WTC11 (cell line): ENCODE data around the gene GSS. TPM values are rescaled to one million over a fixed set of nuclear protein-coding genes. Genes with fewer than 3 reads are reported as not detected.

Experiments
- ATAC-seq: fragments of 200-7000 bp; cut with Tn5 transposase; 2 replicates; pipeline ENCODE4 v1.10.0; 2021; ENCODE audit warnings: mild to moderate bottlenecking, moderate library complexity
- CTCF ChIA-PET: fragments of 300-600 bp; sonication (Branson Sonifier 250); formaldehyde crosslinking; loops from one replicate; lab custom pipeline; 2021; ENCODE audit warnings: antibody characterized with exemption; lab: Charles Lee
- POLR2A ChIA-PET: fragments of 350-600 bp; sonication (Branson Sonifier 250); formaldehyde crosslinking; loops from one replicate; lab custom pipeline; 2021; ENCODE audit warnings: antibody characterized with exemption; lab: Charles Lee
- DNase-seq: peaks from one replicate; pipeline ENCODE4 v3.0.0; 2021; ENCODE audit warnings: low spot score
- H3K27ac Mint-ChIP-seq: 2 replicates; pipeline ENCODE4 v1.8.0; 2021; ENCODE audit warnings: mixed read lengths
- H3K27me3 Mint-ChIP-seq: 2 replicates; pipeline ENCODE4 v1.8.0; 2021; ENCODE audit warnings: low read depth, mild to moderate bottlenecking, moderate library complexity, mixed read lengths
- H3K36me3 Mint-ChIP-seq: 2 replicates; pipeline ENCODE4 v1.8.0; 2021; ENCODE audit warnings: mixed read lengths
- H3K4me1 Mint-ChIP-seq: 2 replicates; pipeline ENCODE4 v1.8.0; 2022; ENCODE audit warnings: mixed read lengths
- H3K4me3 Mint-ChIP-seq: 2 replicates; pipeline ENCODE4 v1.8.0; 2021; ENCODE audit warnings: mild to moderate bottlenecking, moderate library complexity, mixed read lengths
- H3K9me3 Mint-ChIP-seq: 2 replicates; pipeline ENCODE4 v1.8.0; 2021; ENCODE audit warnings: mixed read lengths
- ATF1 ChIP-seq: sonication (generic); formaldehyde crosslinking; IDR thresholded peaks from 2 replicates; pipeline ENCODE4 v1.8.1; 2023; ENCODE audit warnings: mild to moderate bottlenecking, moderate library complexity, missing genetic modification reagents
- ELF4 ChIP-seq: sonication (generic); formaldehyde crosslinking; IDR thresholded peaks from 2 replicates; pipeline ENCODE4 v1.8.1; 2022; ENCODE audit warnings: low read depth, mild to moderate bottlenecking, moderate library complexity, missing genetic modification reagents
- EMX1 ChIP-seq: fragments of 250-450 bp; sonication (Bioruptor Pico); IDR thresholded peaks from 2 replicates; pipeline ENCODE4 v1.8.0; 2021; ENCODE audit warnings: mild to moderate bottlenecking
- GABPB1 ChIP-seq: sonication (generic); formaldehyde crosslinking; IDR thresholded peaks from 2 replicates; pipeline ENCODE4 v1.8.1; 2023; ENCODE audit warnings: mild to moderate bottlenecking, missing genetic modification reagents
- JAZF1 ChIP-seq: fragments of 250-450 bp; sonication (Bioruptor Pico); IDR thresholded peaks from 2 replicates; pipeline ENCODE4 v1.9.0; 2021; ENCODE audit warnings: moderate library complexity, mild to moderate bottlenecking, inconsistent platforms
- JUN ChIP-seq: sonication (generic); formaldehyde crosslinking; IDR thresholded peaks from 2 replicates; pipeline ENCODE4 v1.8.0; 2023; ENCODE audit warnings: mild to moderate bottlenecking, missing genetic modification reagents
- NFYB ChIP-seq: sonication (generic); formaldehyde crosslinking; conservative IDR thresholded peaks from 2 replicates; pipeline ENCODE4 v1.8.0; 2022; ENCODE audit warnings: low read depth, missing genetic modification reagents
- NR1H2 ChIP-seq: sonication (generic); formaldehyde crosslinking; IDR thresholded peaks from 2 replicates; pipeline ENCODE4 v1.9.0; 2021; ENCODE audit warnings: mild to moderate bottlenecking, moderate library complexity, missing genetic modification reagents
- NR2C2 ChIP-seq: sonication (generic); formaldehyde crosslinking; IDR thresholded peaks from 2 replicates; pipeline ENCODE4 v1.8.0; 2022; ENCODE audit warnings: mild to moderate bottlenecking, missing genetic modification reagents
- NR3C1 ChIP-seq: sonication (generic); formaldehyde crosslinking; conservative IDR thresholded peaks from 2 replicates; pipeline ENCODE4 v1.8.1; 2023; ENCODE audit warnings: low read depth, mild to moderate bottlenecking, missing genetic modification reagents
- TEAD4 ChIP-seq: sonication (generic); formaldehyde crosslinking; IDR thresholded peaks from 2 replicates; pipeline ENCODE4 v1.8.0; 2022; ENCODE audit warnings: mild to moderate bottlenecking, missing genetic modification reagents
- ZBTB21 ChIP-seq: sonication (generic); formaldehyde crosslinking; IDR thresholded peaks from 2 replicates; pipeline ENCODE4 v1.8.1; 2023; ENCODE audit warnings: mild to moderate bottlenecking, missing genetic modification reagents, borderline replicate concordance
- ZNF396 ChIP-seq: fragments of 250-450 bp; sonication (Bioruptor Pico); IDR thresholded peaks from 2 replicates; pipeline ENCODE4 v1.8.0; 2021; ENCODE audit warnings: mild to moderate bottlenecking, moderate library complexity, borderline replicate concordance
- total RNA-seq: library from RNA; stranded (reverse); gene quantifications from 3 replicates; pipeline ENCODE4 v1.2.3, GENCODE V29; 2021
- TF ChIP-seq, protein P1 (sequence below): sonication (generic); formaldehyde crosslinking; IDR thresholded peaks from 2 replicates; pipeline ENCODE4 v1.8.1; 2023; ENCODE audit warnings: mild to moderate bottlenecking, missing genetic modification reagents, moderate library complexity
- TF ChIP-seq, protein P2 (sequence below): fragments of 200-600 bp; IDR thresholded peaks from 2 replicates; pipeline ENCODE4 v1.8.0; 2022; ENCODE audit warnings: antibody characterized with exemption
- TF ChIP-seq, protein P3 (sequence below): sonication (generic); formaldehyde crosslinking; IDR thresholded peaks from 2 replicates; pipeline ENCODE4 v1.8.0; 2023; ENCODE audit warnings: mild to moderate bottlenecking, missing genetic modification reagents

The GSS gene
- total RNA-seq, 1 experiment from 2014 or later = 47.3 TPM

DNA sequence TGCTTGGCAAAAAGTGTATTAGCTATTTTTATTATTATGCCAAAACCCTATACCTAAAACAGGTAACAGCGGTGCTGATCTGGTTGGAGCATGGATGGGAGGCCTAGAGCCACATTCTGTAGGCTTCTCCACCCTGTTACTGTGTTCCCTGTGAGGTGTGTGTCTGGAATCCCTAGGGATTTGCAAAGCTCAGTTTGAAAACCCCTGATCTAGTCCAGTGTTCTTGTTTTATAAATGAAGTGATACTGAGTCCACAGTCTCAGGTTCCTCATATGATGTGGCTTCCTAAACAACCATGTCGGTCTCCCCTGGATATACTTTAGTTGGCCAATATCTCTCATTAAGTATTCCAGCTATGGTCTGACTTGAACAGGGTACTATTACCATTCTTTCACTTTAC lies 62.9 kb downstream of the GSS start:
- no peaks in the 10 kb centered on the region for H3K4me1 Mint-ChIP-seq
- H3K36me3 Mint-ChIP-seq = peaks cover 4% of the 10 kb centered on the region
- CTCF ChIA-PET = no interaction called here
- TF ChIP-seq NR1H2 (CRISPR knock-in tag) (no peak), ATF1 (CRISPR knock-in tag) (no peak), NR3C1 (CRISPR knock-in tag) (no peak), GABPB1 (no peak), NFYB (CRISPR knock-in tag) (no peak), ZBTB21 (CRISPR knock-in tag) (no peak)
- TF ChIP-seq, protein P1, sequence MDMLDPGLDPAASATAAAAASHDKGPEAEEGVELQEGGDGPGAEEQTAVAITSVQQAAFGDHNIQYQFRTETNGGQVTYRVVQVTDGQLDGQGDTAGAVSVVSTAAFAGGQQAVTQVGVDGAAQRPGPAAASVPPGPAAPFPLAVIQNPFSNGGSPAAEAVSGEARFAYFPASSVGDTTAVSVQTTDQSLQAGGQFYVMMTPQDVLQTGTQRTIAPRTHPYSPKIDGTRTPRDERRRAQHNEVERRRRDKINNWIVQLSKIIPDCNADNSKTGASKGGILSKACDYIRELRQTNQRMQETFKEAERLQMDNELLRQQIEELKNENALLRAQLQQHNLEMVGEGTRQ (CRISPR knock-in tag) = no peak
- TF ChIP-seq, protein P2, sequence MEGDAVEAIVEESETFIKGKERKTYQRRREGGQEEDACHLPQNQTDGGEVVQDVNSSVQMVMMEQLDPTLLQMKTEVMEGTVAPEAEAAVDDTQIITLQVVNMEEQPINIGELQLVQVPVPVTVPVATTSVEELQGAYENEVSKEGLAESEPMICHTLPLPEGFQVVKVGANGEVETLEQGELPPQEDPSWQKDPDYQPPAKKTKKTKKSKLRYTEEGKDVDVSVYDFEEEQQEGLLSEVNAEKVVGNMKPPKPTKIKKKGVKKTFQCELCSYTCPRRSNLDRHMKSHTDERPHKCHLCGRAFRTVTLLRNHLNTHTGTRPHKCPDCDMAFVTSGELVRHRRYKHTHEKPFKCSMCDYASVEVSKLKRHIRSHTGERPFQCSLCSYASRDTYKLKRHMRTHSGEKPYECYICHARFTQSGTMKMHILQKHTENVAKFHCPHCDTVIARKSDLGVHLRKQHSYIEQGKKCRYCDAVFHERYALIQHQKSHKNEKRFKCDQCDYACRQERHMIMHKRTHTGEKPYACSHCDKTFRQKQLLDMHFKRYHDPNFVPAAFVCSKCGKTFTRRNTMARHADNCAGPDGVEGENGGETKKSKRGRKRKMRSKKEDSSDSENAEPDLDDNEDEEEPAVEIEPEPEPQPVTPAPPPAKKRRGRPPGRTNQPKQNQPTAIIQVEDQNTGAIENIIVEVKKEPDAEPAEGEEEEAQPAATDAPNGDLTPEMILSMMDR = no peak
- TF ChIP-seq, protein P3, sequence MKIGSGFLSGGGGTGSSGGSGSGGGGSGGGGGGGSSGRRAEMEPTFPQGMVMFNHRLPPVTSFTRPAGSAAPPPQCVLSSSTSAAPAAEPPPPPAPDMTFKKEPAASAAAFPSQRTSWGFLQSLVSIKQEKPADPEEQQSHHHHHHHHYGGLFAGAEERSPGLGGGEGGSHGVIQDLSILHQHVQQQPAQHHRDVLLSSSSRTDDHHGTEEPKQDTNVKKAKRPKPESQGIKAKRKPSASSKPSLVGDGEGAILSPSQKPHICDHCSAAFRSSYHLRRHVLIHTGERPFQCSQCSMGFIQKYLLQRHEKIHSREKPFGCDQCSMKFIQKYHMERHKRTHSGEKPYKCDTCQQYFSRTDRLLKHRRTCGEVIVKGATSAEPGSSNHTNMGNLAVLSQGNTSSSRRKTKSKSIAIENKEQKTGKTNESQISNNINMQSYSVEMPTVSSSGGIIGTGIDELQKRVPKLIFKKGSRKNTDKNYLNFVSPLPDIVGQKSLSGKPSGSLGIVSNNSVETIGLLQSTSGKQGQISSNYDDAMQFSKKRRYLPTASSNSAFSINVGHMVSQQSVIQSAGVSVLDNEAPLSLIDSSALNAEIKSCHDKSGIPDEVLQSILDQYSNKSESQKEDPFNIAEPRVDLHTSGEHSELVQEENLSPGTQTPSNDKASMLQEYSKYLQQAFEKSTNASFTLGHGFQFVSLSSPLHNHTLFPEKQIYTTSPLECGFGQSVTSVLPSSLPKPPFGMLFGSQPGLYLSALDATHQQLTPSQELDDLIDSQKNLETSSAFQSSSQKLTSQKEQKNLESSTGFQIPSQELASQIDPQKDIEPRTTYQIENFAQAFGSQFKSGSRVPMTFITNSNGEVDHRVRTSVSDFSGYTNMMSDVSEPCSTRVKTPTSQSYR = no peak
- H3K9me3 Mint-ChIP-seq = peaks cover 3% of the 10 kb centered on the region
- no peak overlapping the region for H3K27ac Mint-ChIP-seq
- no peak for ATAC-seq
- no peaks in the 10 kb centered on the region for H3K27me3 Mint-ChIP-seq
- no peak overlapping the region for H3K4me3 Mint-ChIP-seq
- POLR2A ChIA-PET = interaction anchor here (0.6 kb wide), 1 partner anchor 13 kb away, joined by 3 read pairs; no protein-coding TSS in a partner anchor
- DNase-seq = no peak

DNA sequence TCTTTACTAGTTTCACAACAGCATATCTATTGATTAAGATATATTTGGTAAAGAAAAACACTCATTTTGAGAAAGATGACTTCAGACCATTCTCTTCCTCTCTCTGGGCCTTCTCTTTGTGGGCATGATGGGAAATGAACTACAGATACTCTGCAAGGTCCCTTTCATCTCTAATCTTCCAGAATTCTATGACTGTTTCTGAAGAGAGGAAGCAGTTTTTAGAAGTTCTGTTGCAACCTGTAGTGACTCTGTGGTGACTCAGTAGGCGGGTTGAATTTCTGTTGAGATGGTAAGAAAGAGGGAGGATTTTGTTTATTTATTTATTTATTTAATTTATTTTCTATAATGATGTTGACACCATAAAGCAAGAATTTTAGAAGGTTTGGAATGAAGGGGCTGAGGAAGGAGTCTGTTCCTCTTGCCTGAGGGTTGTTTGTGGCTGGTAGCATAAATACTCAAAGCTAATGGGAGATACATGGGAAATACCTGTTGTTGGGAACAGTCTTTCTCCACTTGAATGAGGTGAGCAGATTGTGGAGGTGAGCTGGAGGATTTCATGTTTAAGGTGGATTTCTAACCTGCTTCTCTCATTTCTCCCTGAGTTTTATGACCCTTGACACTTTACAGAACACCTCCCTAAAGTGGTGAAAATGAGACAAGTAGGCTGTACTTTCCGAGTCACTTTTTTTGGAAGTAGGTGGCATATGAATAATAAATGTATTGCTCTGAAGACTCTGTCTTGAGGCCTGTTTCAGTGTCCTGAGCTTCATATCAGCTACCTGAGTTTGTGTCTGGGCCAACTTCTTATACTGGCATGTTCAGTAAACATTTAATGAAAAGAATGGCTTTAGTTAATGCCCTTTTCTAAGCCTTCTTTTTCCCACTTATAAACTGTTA lies 64.2 kb downstream of the GSS start:
- ChIA-PET POLR2A (no interaction called here), CTCF (interaction anchor here (0.6 kb wide), 1 partner anchor 61 kb away, joined by 3 read pairs; no protein-coding TSS in a partner anchor)
- Mint-ChIP-seq H3K4me3 (no peak overlapping the region), H3K36me3 (no peaks in the 10 kb centered on the region), H3K9me3 (no peaks in the 10 kb centered on the region), H3K27ac (no peak overlapping the region), H3K27me3 (no peaks in the 10 kb centered on the region), H3K4me1 (no peaks in the 10 kb centered on the region)
- no peak for DNase-seq
- TF ChIP-seq ZNF396 (CRISPR knock-in tag) = no peak
- no peak for TF ChIP-seq JAZF1 (CRISPR knock-in tag)
- no peak for TF ChIP-seq ELF4
- no peak for TF ChIP-seq TEAD4 (CRISPR knock-in tag)
- no peak for TF ChIP-seq NR2C2 (CRISPR knock-in tag)
- TF ChIP-seq EMX1 = no peak
- ATAC-seq = no peak

DNA sequence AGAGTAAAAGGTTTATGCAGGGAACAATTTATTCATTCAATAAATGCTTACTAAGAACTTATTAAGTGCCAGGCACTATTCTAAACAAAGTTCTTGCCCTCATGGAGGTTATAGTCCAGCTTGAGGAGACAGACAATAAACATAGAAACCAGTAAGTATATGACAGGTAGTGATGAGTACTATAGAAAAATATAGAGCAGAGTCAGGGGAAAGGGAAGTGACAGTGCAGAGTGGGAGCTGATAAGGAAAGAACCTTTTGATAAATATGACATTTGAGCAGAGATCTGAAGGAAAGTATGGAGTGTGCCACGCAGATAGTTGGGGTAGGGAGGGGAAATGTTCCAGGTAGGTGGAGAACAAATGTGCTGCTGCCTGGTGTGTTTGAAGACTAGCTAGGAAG lies 67.1 kb downstream of the GSS start:
- no peak overlapping the region for H3K4me3 Mint-ChIP-seq

More for the DNA sequence above, 67.1 kb downstream of the GSS start:
- ATAC-seq (no peak), DNase-seq (no peak)
- ChIA-PET POLR2A (interaction anchor here (0.6 kb wide), 1 partner anchor 70 kb away, joined by 3 read pairs; no protein-coding TSS in a partner anchor), CTCF (interaction anchor here (0.6 kb wide), 1 partner anchor 240 kb away, joined by 3 read pairs; no protein-coding TSS in a partner anchor)
- Mint-ChIP-seq H3K27me3 (no peaks in the 10 kb centered on the region), H3K9me3 (no peaks in the 10 kb centered on the region), H3K36me3 (peaks cover 8% of the 10 kb centered on the region; the same call in 1 of the 2 replicates), H3K4me1 (no peaks in the 10 kb centered on the region), H3K27ac (peak overlapping the region; percentile 8; the same call in 1 of the 2 replicates)
- TF ChIP-seq JUN (CRISPR knock-in tag) = no peak
